Right lobe of liver (tissue), 6 donors: ENCODE data around the gene SGO2. TPM values are rescaled to one million over a fixed set of nuclear protein-coding genes. Genes with fewer than 3 reads are reported as not detected.

Source experiments
- ATAC-seq, 4 donors: fragments of 200-7000 bp; cut with Tn5 transposase; one replicate each; pipeline ENCODE4 v1.9.1; 2020; ENCODE audit warnings: mild to moderate bottlenecking in 4 of 4, moderate library complexity in 4 of 4
- DNase-seq, 3 donors: peaks; one replicate each; pipeline ENCODE4 v3.0.0-alpha.2; 2020
- H3K27ac ChIP-seq, 3 donors: fragments of 200-600 bp; one replicate each; pipeline ENCODE4 v1.8.0; 2022
- H3K27me3 ChIP-seq, 2 donors: fragments of 200-600 bp; one replicate each; pipeline ENCODE4 v1.8.0; 2022
- H3K36me3 ChIP-seq, 4 donors: fragments of 200-600 bp; sonication (generic) in 1 of 4; one replicate each; pipeline versions ENCODE4 v1.5.1 to v1.8.0; 2017 to 2022; ENCODE audit warnings: control low read depth in 1 of 4
- H3K4me1 ChIP-seq, 4 donors: fragments of 200-600 bp; sonication (generic) in 1 of 4; one replicate each; pipeline versions ENCODE4 v1.5.1 to v1.8.0; 2017 to 2022; ENCODE audit warnings: control low read depth in 1 of 4
- H3K4me3 ChIP-seq, 3 donors: fragments of 200-600 bp; one replicate each; pipeline ENCODE4 v1.8.0; 2022
- H3K9me3 ChIP-seq, 4 donors: fragments of 200-600 bp; sonication (generic) in 1 of 4; one replicate each; pipeline versions ENCODE4 v1.5.1 to v1.8.0; 2017 to 2022; ENCODE audit warnings: control low read depth in 1 of 4
- POLR2A ChIP-seq: fragments of 450-650 bp; IDR thresholded peaks from one replicate; pipeline ENCODE4 v1.6.1; 2017; ENCODE audit warnings: antibody characterized with exemption, mild to moderate bottlenecking
- WGBS: methylation state at CpG from one replicate; pipeline ENCODE4 v1.1.6; 2018; ENCODE audit warnings: low coverage, low lambda C conversion rate; ENCODE audit not compliant: insufficient coverage; ENCODE audit errors: missing lambda C conversion rate; 5-methylcytosine and 5-hydroxymethylcytosine counted together
- intact Hi-C, 2 donors: fragments of 100-400 bp; cut with DNase I; formaldehyde crosslinking; loops; one replicate each; pipeline versions ENCODE4 v1.11.2 to v1.14.1; 2022
- total RNA-seq, 6 experiments: library from RNA; depleted of rRNA in 2 of 6; stranded (reverse); fragments of >200 nt in 2 of 6; fragmentation: NEBNext Ultra II Directional in 3 of 6; extraction: Animal tissue kit (Norgen Biotek cat#: 25700) in 3 of 6; gene quantifications; one replicate each; pipeline versions ENCODE4 v1.1.0 to v1.2.4, GENCODE V29; 2016 to 2023
- TF ChIP-seq, protein P1 (sequence below), 4 donors: fragments of 200-600 bp in 3 of 4; fragments of 450-650 bp in 1 of 4; IDR thresholded peaks; one replicate each; pipeline versions ENCODE4 v1.5.1 to v1.8.0; 2016 to 2022; ENCODE audit warnings: antibody characterized with exemption in 4 of 4, mild to moderate bottlenecking in 2 of 4
- donor health status: DM: no; HTN: yes; CAD: no.
- donor health status: DM: no; HTN: no; CAD: no.
- donor health status: DM: no; HTN: no; CAD: no.
- donor health status: DM: no; HTN: yes; CAD: no.
- donor health status: DM: no; HTN: yes; CAD: no.

SGO2 gene
- total RNA-seq, 6 experiments from 2014 or later: 0.37 to 1.8 (median 0.92) TPM

- H3K27ac ChIP-seq: peak overlapping the region in 2 of 3 donors; percentile 18 to 96
- intact Hi-C loops: no loop called here
Observed at GRCh38 chr2:200585340-200585729, 59.3 kb downstream of the SGO2 start.

DNA sequence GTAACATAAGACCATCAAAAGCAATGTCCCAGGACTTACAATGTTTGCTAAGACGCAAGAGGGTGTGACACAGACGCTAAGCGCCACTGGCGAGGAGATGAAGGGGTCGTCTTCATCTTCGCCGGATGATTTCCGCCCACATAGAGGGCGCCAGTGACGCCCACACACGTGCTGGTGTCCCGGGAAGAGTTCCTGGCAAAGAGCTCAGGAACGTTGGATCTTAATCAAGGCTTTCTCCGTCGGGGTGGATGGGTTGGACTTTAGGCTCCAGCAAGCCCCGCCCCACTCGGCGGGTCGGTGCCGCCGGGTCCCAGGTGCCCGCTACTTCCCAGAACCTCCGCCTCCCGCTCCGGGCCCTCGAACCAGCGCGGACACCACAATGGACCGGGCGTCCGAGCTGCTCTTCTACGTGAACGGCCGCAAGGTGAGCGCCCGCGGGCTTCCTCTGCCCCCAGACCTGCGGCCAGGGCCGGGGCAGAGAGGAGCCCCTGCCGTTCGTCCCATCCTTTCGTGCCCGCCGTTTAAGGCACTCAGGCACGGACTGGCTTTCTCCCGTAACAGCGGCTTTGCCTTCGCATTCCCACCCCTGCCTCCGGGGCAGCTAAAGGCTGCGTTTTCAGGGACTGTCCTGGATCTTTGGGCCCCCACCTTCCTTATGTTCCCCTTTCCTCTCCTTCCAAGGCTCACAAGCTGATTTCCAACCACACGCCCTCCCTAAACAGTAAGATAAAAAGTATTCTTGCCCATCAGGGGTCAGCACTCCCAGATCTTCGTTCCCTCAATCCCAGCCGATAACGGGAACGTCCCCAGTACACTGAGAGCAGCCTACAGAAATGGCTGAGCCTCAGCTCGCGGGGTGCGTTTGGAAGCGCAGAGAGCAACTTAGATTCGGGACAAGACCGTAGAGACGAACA is 60.0 kb downstream of the SGO2 start, which contains the start of gene AOX1:
AOX1 (plus strand) TSS at position 285 of the 914 bp plus-strand sequence; CDS start at position 380, 95 bp downstream.
- TF ChIP-seq POLR2A: peak; percentile 90
- TF ChIP-seq, protein P1, sequence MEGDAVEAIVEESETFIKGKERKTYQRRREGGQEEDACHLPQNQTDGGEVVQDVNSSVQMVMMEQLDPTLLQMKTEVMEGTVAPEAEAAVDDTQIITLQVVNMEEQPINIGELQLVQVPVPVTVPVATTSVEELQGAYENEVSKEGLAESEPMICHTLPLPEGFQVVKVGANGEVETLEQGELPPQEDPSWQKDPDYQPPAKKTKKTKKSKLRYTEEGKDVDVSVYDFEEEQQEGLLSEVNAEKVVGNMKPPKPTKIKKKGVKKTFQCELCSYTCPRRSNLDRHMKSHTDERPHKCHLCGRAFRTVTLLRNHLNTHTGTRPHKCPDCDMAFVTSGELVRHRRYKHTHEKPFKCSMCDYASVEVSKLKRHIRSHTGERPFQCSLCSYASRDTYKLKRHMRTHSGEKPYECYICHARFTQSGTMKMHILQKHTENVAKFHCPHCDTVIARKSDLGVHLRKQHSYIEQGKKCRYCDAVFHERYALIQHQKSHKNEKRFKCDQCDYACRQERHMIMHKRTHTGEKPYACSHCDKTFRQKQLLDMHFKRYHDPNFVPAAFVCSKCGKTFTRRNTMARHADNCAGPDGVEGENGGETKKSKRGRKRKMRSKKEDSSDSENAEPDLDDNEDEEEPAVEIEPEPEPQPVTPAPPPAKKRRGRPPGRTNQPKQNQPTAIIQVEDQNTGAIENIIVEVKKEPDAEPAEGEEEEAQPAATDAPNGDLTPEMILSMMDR (IDR thresholded peaks at IDR 0.05): peak in 2 of 4 donors; percentile 32 to 37
- intact Hi-C loops: no loop called here
- Histone ChIP-seq H3K27ac (peak within 1 kb of the TSS; percentile 79 to 96 (median 80)), H3K4me1 (peaks cover 0 to 46% (median 7%) of the 10 kb centered on the region in 4 donors), H3K9me3 (no peaks in the 10 kb centered on the region), H3K36me3 (peaks cover 0 to 11% (median 0%) of the 10 kb centered on the region in 4 donors), H3K4me3 (peak within 1 kb of the TSS; percentile 55 to 90 (median 79)), H3K27me3 (no peaks in the 10 kb centered on the region)
- WGBS: 5% methylated on average over 15 of the region's 62 CpGs
- DNase-seq (peak; percentile 82 to 92 (median 90)), ATAC-seq (peak; percentile 72 to 89 (median 80))

More at GRCh38 chr2:200585340-200585729, 59.3 kb downstream of the SGO2 start:
- no peak for DNase-seq
- no peaks in the 10 kb centered on the region for H3K9me3 ChIP-seq
- peak overlapping the region; percentile 55 to 90 (median 79) for H3K4me3 ChIP-seq
- TF ChIP-seq POLR2A: no peak
- TF ChIP-seq, protein P1 (IDR thresholded peaks at IDR 0.05): no peak
- 9% methylated on average over 2 of the region's 2 CpGs for WGBS
- H3K36me3 ChIP-seq: peaks cover 0 to 5% (median 0%) of the 10 kb centered on the region in 4 donors
- ATAC-seq: peak in 1 of 4 donors; percentile 3
- H3K4me1 ChIP-seq: peaks cover 0 to 39% (median 5%) of the 10 kb centered on the region in 4 donors
- no peaks in the 10 kb centered on the region for H3K27me3 ChIP-seq

GRCh38 chr2:200586644-200586975 is 60.6 kb downstream of the SGO2 start:
- intact Hi-C loops: no loop called here
- ATAC-seq: no peak
- WGBS: 0% methylated on average over 2 of the region's 9 CpGs

DNA sequence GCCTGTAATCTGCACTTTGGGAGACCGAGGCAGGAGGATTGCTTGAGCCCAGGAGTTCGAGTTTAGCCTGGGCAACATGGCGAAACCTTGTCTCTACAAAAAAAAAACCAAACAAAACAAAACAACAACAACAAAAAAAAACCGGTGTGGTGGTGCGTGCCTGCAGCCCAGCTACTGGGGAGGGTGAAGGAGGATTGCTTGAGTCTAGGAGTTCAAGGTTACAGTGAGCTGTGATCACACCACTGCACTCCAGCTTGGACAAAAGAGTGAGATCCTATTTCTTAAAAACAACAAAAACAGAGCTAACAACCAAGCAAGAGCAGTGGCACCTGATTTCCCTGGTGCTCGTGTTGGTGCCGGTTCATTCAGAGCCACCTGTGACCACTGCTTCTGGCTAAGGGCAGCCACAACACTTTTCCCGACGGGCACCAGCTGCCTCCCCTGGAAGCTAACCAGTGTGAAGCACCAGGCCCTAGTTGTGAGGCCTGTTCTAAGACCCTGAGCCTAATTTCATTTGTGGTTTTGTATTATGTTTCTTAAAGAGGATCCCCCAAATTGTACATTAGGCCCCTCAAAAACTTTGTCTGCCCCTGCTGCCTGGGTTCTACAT is 61.1 kb downstream of the SGO2 start:
- 16% methylated on average over 7 of the region's 9 CpGs for WGBS
- TF ChIP-seq, protein P1 (IDR thresholded peaks at IDR 0.05): no peak
- no peak for TF ChIP-seq POLR2A
- DNase-seq: no peak
- Histone ChIP-seq H3K4me3 (peak overlapping the region; percentile 55 to 90 (median 79)), H3K27ac (peak overlapping the region; percentile 79 to 96 (median 80)), H3K27me3 (no peaks in the 10 kb centered on the region), H3K4me1 (peaks cover 0 to 55% (median 10%) of the 10 kb centered on the region in 4 donors), H3K9me3 (no peaks in the 10 kb centered on the region), H3K36me3 (peaks cover 0 to 13% (median 0%) of the 10 kb centered on the region in 4 donors)
- intact Hi-C loops: no loop called here
- ATAC-seq: peak in 2 of 4 donors; percentile 5 to 7

More at GRCh38 chr2:200586644-200586975, 60.6 kb downstream of the SGO2 start:
- no peak for DNase-seq
- H3K4me3 ChIP-seq: peak overlapping the region; percentile 55 to 90 (median 79)
- peaks cover 0 to 13% (median 0%) of the 10 kb centered on the region in 4 donors for H3K36me3 ChIP-seq
- no peaks in the 10 kb centered on the region for H3K9me3 ChIP-seq
- no peaks in the 10 kb centered on the region for H3K27me3 ChIP-seq
- peak overlapping the region; percentile 79 to 96 (median 80) for H3K27ac ChIP-seq
- no peak for TF ChIP-seq POLR2A
- TF ChIP-seq, protein P1 (IDR thresholded peaks at IDR 0.05): no peak
- H3K4me1 ChIP-seq: peaks cover 0 to 52% (median 7%) of the 10 kb centered on the region in 4 donors
